Stimulated activated CD8-positive, alpha-beta memory T cell treated with anti-CD3 and anti-CD28 coated beads, Interleukin-15, amount 100 ng/mL, for 24 hours (primary cell): ENCODE results near the gene CD40.
"Not testable (repeated sequence)": the region's sequence is repeated elsewhere in the genome, so short reads cannot be mapped to it uniquely, and the experiment has no call there.

ENCODE experiments used
- DNase-seq: peaks from one replicate; pipeline ENCODE4 v3.0.0-alpha.2; 2020; ENCODE audit warnings: low read depth

Gene CD40

DNA sequence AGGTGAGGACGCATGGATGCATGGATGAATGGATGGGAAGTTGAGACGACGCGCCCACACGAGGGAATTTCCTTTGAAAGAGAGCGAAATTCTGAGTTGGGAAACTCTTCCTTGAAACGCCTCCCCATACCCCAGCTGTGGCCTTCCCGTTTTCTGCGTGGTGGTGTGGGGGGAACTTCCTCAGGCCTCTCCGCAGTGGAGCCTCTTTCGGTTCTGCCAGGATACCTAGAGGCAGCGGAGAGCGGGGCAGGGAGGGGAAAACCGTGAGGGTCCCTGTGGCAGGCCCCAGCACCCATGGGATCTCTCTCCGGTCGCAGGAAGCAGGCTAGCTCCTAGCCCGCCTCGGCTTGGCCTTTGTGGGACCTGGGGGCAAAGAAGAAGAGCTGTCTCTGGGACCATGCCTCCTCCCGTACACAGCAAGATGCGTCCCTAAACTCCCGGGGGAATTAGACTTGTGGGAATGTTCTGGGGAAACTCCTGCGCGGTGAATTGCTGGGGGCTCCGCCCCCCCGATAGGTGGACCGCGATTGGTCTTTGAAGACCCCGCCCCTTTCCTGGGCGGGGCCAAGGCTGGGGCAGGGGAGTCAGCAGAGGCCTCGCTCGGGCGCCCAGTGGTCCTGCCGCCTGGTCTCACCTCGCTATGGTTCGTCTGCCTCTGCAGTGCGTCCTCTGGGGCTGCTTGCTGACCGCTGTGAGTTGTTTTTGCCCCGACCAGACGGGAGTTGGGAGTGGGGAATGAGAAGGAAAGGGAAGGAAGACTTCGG, at the start of gene CD40:
TSS of gene CD40 (plus strand) at position 611 of the 764 bp plus-strand sequence. CDS start at position 641, 30 bp downstream.
- DNase-seq: peak; percentile 38

DNA sequence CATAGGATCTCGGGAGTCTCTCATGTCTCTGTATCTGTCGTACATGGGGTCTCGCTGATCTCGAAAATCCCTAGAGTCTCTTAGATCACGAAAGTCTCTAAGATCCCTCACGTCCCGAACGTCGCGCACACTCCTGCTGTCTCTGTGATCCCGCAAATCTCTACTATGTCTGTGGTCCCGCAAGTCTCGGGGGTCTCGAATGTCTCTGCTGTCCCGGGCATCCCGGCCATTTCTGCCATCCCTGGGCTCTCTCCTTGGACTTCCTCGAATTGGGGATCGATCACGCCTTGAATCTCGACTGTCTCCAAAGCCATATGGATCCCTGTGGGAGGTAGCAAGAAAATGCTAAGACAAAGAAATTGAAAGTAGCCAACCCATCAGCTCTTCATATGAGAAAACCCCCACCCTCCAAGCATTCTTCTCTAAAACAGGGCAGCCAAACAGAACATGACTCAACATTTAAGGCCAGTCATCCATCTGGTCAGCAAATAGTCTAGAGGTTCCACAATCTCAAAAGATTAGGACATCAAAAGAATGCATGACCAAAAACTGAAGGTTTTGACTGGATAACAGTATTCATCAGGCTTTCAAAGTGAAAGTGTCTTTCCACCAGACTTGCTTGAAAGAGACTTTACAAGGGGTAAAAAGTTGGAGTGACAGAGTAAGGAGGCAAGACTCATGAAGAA, 47.8 kb upstream of the CD40 start:
- DNase-seq: no peak

DNA sequence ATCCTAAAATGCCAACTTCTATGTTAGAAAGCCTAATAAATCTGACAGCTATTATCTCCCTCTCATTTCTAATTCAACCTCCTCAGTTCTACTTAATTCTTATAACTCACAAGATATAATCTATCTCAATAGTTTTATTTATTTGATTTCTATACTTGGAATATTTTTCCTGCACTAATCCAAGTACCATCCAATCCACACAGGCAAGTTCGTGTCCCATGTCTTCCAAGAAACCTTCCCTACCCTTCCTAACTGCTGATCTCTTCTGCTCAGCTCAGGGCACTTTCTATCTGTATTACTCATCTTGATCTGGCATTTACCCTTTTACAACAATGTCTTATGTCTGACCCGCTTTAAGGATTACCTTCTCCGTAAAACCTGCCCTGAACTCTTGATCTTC, 46.5 kb upstream of the CD40 start:
- DNase-seq: no peak

DNA sequence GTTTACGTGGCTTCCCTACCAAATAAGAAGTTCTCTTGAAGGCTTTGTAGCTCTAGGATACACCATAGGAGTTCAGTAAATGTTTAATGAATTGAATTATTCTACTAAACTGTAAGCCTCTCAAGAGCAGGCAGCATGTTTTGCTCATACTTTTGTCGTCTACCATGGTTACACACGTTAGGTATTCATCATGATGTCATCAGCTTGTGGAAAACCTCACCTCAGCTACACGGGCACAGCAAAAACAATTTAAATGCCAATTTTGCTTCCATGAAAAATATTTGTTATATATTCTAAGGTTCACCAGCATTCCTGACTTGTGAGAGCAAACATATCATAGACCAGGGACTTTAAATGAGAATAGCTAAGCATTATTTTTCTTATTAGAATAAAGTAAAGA, 45.1 kb upstream of the CD40 start:
- DNase-seq: no peak

DNA sequence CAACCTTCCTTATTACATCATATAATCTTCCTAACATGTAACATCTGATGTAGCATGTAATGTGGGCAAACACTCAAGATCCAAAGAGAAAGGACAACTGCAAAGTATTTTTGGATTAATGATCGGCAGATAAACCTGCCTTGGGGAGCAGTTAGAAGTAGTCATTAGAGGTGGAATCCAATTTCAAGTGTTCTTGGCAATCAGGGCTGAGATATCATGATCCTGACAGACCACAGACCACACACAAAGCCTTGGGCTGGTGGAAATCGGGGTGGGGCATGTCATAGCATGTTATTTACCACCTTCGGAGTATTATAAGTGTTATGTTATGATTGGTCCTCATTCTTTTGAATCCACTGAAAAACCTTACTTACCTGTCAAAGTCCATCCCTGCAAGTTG, 44.7 kb upstream of the CD40 start:
- no peak for DNase-seq

DNA sequence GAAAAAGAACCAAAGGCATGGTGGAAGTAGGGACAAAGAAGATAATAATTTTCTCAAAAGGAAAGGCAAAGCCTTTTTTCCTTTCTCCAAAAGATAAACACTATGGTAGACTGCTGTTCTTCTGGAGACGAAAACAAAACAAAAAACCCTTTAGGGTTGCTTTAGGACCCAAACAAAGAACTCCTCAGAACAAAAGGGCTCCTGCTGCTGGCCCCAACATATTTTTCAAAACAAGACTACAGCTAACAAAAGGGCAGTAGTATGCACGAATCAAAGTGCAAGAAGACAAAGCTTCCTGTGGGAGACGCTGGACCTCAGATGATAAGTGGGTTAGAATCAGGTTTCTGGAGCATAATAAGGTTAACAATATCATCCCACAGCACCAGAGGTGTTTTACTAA, 44.1 kb upstream of the CD40 start:
- DNase-seq: no peak

DNA sequence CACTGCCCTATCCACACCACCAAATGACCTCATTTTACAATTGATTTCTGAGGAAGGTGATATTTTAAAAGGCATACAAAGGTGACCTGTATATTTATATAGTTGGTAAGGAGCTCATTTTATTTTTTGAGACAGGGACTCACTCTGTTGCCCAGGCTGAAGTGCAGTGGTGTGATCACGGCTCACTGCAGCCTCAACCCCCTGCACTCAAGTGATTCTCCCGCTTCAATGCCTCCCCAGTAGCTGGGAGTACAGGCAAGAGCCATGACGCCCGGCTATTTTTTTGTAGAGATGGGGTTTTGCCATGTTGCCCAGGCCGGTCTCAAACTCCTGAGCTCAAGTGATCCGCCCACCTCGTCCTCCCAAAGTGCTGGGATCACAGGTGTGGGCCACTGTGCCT, 41.3 kb upstream of the CD40 start:
- DNase-seq: no peak

DNA sequence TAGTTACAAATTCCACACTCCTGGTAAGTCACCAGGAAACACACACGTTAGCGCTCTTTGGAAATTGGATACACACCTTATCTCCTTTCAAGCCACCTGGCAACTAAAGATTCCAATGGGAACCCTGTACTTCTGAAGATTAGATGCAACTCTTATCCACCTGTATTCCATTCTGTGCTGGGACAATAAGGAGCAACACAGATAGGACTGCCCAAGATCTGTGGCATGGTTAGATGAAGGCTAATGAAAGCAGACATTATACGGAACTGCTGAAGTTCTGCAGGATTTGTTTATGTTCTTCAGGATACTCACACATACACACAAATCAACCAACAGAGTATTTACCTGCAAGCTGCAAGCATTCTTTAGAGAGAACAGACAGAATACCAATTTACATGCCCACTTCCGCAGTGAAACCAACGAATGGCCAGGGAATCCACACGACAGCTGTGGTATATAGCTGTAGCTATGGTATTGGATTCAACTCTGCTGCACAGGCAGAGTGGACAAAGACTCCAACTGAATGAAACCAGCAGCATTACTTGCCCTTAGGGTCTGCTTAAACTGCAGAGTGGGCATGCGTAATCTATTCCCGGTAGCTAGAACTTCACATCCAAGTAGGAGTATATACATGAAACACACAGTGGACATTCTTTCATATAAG, 40.3 kb upstream of the CD40 start:
- no peak for DNase-seq

DNA sequence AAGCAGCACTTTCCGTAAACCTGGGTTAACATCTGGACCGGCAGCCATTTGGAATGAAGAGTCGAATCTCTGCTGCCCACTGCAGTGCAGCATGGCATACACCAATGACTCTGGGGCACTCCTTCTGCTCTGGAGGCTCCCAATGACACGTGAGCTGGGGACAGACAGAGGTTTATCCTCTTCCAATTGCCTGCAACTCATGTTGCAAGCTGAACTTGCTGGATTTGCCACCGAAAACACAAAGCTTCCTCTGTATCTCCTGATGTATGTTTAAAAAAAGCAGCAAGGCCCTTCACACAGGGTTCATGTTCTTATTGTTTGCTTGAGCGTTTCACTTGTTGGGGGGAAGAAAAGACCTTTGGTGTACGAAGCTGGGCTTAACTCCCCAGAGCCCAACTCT, 39.2 kb upstream of the CD40 start:
- DNase-seq: no peak

DNA sequence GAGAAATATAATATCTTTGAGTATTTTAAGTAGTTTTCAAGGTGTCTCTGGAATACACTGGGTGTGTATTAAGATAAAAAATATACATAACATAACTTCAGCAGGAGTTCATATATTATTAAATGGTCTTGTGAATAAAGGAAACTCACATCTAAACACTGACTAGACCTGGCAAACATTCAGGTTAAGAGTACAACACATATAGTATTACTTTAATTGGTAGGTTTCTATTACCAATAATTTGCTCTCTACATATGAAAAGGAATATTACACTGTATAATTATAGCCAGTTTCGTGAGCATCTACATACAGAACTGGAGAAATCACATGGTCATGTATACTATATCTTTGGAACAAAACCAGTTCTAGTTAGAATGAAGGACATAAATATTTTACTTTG, 37.0 kb upstream of the CD40 start:
- no peak for DNase-seq

DNA sequence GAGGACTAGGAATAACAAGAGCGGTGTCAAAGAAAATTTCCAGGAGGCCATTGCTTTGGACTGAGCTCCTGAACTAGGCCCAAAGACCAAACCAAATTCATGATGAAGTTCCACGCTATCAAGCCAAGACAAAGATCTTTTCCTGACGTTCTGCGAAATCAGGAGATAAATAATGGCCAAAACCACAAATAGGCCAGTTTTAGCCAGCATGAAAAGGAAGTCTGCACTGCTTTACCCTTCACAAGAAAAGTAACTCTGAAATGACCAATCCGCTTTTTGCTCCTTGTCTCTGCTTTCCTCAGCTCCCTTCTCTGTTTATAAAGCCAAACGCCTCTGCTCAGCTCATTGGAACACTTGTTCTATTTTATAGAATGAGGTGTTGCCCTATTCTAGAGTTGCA, 35.0 kb upstream of the CD40 start:
- no peak for DNase-seq

DNA sequence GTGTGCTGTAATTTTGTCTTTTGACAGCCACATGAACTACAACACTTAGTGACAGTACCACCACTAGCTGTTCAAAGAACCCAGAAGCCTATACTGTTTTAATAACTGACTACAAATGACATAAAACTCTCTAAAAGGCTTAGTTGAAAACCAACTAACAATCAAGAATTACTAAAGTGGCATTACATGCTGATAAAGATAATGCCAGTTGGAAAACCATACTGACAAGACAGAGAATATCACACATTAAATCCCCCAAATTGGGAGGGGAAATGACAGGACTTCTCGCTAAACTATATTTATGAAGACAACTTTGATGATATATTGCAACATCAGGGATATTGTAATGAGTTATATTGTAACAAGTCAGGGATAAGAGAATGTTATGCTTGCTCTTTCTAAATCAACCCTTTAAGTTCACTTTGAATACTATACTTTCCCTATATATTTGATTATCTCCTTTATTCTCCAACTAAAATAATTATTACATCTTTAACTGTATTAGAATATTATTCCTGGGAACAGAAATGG, 34.5 kb upstream of the CD40 start:
- no peak for DNase-seq

DNA sequence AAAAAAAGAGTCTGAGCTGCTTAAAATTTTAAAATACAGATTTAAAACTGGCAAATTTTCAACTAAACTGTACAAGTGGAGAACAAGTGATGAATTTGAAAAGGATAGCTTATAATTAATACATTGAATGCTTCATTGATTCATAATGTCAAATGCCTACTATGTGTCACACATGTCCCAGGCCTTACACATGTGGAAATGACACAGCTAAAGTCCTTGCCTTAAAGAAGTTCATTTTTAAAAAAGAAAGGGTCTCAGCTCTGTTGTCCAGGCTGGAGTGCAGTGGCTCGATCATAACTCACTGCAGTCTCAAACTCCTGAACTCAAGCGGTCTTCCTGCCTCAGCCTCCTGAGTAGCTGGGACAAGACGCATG, 33.3 kb upstream of the CD40 start:
- DNase-seq: no peak

DNA sequence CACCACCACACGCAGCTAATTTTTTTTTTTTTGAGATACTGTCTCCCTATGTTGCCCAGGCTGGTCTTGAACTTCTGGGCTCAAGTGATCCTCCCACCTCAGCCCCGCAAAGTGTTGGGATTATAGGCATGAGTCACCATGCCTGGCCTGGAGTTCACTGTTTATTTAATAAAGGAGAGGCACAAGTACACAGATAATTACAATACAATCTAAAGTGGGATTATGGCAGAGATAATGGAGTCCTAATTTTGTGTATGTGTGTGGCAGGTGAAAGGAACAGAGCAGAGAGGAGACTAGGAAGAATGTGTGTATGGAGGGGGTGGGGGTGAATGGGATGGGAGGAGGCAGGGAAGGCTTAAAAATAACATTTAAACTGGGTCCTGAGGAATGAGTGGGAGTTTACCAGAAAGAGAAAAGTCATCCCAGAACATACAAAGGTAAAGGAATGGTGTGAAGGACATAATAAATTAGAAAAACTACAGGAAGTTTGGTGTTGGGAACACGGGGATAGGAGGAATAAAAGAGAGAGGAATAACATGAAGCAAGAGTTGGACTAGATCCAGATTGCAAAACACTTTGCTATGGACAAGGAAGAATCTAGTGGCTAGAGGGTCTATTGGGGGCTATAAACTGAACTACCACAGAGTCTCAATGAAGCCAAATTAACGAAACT, 32.8 kb upstream of the CD40 start:
- DNase-seq: no peak

DNA sequence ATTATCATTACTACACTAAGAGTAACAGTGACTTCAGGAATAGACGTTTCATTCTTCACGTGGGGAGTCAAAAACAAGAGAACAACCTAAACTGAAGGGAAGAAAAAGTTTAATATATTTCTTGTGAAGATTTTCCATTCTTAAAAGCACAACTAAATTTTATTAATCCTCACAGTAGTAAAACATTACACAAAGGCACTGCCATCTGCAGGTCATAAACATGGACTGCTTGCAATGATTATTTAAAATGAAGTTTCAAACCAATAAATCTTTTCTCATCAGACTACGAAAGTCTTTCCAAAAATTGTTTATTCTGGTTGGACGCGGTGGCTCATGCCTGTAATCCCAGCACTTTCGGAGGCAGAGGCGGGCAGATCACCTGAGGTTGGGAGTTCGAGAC, 31.0 kb upstream of the CD40 start:
- no peak for DNase-seq

DNA sequence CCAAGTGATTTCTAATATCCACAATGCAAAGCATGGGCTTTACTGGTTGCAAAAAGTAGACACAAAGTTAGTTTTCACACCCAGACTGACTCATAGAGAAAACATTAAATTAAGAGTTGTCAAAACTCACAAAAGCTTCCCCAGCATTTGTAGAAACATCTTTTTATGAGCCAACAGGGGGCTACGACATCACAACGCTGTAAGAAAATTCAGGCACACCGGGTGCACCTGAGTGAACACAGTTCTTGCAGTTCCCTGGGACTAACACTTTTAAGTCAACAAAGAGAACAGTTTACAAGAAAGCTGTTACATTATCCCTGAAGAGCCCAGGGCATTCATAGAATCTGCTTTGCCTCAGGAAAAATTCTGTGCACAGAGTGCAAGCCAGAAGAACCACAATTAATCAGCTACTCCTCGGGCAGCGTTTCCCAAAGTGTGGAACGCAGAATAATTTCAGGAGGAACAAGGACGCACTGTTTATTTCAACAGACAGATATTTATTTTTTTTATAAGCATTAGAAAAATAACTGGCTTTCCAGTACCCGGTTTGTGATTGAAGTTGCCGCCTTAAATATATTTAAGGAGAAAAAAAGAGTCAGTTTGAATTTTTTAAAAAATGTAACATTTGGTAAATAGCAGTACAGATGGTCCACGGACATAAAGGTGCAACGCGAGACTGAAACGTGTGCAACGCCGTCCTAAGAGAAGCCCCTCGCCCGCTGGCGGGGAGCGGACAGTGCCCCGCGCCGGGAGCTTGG, 29.5 kb upstream of the CD40 start:
- DNase-seq: no peak

DNA sequence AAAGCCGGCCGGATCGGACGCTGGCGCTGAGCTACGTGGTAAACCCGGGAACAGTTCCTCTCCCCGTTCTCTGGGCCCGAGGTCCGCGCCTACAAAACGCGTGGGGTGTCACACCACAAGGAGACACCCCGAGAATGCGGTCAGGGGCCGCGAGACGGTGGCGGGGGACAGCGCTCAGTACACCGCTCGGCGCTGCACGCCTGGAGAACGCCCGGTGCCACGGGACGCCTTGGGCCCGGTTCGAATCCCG, 29.0 kb upstream of the CD40 start:
- no peak for DNase-seq

DNA sequence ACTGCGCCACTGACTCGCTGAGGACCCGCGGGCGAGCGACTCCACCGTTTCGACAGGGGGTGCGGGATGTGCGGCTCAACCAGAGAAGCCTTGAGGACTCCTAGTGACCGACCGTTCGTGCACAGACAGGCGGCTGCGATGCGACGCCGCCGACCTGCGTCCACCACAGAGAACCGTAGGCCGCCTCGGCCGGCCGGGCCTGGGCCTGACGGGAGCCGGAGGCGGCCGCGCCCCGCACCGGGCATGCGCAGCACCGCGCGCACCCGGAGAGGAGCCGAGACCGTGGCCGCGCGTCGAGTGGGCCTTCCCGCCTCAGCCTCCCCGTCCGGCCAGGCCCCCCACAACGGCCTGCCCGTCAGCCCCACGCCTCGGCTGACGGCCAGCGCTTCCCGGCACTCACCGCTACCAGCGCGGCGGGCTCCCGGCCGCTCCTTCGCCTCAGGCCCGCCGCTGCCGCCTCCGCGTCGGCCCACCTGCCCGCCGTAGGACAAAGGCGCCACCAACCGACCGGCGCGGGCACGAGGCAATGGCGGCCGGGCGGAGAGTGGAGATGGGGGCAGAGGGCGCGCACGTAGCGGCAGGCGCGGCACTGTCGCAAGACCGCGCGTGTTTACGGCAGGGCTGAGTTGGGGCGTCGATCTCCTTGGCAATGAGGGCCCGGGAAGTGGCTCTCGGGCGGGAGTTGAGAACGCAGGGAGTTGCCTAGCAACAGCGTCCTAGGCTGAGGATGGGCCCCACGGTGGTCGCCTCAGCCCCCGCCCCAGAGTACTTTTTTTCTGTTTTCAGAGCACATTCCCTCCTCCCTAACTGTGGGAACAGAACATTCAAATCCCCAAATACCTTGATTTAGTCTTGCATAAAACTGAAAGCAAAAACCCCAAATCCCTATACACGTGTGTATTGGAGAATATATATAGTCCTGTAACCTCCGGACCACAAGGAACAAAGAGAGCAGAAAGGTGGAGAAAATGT, 28.4 kb upstream of the CD40 start, which contains the start of gene NCOA5:
TSS of gene NCOA5 (minus strand) at position 546 of the 972 bp plus-strand sequence. CDS start 10,538 bp downstream, outside the sequence.
- peak; percentile 85 for DNase-seq

DNA sequence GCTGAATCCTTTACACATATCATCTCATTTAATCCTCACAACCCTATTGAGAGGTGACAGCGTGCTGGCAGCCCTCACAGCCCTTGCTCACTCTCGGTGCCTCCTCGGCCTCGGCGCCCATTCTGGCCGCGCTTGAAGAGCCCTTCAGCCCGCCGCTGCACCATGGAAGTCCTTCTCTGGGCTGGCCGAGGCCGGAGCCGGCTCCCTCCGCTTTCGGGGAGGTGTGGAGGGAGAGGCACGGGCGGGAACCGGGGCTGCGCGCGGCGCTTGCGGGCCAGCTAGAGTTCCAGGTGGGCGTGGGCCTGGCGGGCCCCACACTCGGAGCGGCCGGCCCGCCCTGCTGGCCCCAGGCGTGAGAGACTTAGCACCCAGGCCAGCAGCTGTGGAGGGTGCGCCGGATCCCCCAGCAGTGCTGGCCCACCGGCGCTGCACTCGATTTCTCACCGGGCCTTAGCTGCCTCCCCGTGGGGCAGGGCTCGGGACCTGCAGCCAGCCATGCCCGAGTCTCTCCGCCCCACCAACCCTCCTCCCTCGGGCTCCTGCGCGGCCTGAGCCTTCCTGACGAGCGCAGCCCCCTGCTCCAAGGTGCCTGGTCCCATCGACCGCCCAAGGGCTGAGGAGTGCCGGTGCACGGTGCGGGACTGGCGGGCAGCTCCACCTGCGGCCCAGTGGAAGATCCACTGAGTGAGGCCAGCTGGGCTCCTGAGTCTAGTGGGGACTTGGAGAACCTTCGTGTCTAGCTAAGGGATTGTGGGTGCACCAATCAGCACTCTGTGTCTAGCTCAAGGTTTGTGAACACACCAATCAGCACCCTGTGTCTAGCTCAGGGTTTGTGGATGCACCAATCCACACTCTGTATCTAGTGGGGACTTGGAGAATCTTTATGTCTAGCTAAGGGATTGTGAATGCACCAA, 26.2 kb upstream of the CD40 start:
- not testable (repeated sequence) for DNase-seq

DNA sequence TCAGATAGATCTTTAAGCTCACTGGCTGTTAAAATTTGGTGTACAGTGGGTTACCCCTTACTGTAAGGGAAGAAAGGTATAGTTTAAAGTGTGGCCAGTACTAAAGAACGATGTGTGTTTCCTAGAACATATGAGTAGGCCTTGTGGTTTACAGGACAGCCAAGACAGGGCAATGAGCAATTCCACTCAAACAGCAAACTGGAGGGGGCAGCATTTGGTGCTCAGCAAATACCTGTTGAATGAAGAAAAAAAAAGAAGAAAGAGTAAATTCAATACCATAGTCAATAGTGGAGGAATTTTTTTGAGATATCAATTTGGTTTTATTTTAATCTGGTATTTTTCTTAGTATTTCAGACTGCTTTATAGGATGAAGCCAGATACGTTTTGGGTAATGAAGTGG, 24.6 kb upstream of the CD40 start:
- DNase-seq: no peak
